Choroid plexus epithelial cell (primary cell): ENCODE measurements around the gene C1QTNF4.

Experiments used
- DNase-seq: peaks from one replicate; pipeline ENCODE4 v3.0.0-alpha.2; 2010; ENCODE audit warnings: low read depth
- H3K4me3 ChIP-seq: 2 replicates; pipeline ENCODE4 v1.5.1; 2011; ENCODE audit warnings: low read depth, mild to moderate bottlenecking, control low read depth, low read length, moderate library complexity
- TF ChIP-seq, protein P1 (sequence below): conservative IDR thresholded peaks from 2 replicates; pipeline ENCODE4 v1.5.1; 2011; ENCODE audit warnings: low read depth, mild to moderate bottlenecking, control low read depth, inconsistent platforms, low read length, moderate library complexity

The C1QTNF4 gene

DNA sequence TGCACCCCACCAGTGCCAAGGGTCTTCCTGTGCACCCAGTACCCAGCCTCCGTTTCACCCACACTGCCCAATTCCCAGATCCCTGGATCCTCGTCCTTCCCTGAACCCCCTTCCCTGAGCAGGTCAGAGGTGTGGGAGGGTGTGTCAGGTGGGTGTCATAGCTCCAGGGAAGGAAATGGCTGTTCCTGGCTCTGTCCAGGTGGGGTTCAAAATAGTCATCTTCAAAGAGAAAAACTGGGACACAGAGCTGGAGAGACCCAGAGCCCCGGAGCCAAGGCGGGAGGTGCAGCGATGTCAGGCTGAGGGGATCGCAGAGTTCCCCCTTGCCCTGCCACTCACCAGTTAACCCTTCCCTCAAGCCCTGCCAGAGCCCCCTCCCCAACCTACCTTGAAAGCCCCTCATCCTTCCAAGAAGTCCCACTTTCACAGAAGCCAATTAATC is 698 bp downstream of the C1QTNF4 start:
- H3K4me3 ChIP-seq, result no peak overlapping the region
- DNase-seq, result no peak
- TF ChIP-seq, protein P1, sequence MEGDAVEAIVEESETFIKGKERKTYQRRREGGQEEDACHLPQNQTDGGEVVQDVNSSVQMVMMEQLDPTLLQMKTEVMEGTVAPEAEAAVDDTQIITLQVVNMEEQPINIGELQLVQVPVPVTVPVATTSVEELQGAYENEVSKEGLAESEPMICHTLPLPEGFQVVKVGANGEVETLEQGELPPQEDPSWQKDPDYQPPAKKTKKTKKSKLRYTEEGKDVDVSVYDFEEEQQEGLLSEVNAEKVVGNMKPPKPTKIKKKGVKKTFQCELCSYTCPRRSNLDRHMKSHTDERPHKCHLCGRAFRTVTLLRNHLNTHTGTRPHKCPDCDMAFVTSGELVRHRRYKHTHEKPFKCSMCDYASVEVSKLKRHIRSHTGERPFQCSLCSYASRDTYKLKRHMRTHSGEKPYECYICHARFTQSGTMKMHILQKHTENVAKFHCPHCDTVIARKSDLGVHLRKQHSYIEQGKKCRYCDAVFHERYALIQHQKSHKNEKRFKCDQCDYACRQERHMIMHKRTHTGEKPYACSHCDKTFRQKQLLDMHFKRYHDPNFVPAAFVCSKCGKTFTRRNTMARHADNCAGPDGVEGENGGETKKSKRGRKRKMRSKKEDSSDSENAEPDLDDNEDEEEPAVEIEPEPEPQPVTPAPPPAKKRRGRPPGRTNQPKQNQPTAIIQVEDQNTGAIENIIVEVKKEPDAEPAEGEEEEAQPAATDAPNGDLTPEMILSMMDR, result no peak

DNA sequence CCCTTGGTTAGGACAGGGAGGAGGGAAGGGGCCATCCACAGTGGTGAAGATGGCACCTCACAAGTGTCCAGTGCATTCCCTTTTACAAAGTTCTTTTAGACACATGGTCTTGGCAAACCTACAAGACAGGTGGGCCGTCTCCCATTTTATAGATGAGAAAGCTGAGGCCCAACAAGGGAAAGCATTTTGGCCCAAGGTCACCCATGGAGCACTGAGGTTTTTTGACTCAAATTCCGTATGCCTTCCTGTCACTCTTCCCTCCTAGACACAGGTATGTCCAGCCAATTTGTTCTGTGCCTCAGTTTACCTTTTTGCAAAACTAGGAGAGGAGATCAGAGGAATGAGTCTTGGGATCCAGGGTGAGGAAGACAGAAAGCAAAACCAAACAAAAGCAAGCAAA is 1.2 kb downstream of the C1QTNF4 start:
- TF ChIP-seq, protein P1, result no peak
- no peak overlapping the region for H3K4me3 ChIP-seq
- DNase-seq, result no peak

DNA sequence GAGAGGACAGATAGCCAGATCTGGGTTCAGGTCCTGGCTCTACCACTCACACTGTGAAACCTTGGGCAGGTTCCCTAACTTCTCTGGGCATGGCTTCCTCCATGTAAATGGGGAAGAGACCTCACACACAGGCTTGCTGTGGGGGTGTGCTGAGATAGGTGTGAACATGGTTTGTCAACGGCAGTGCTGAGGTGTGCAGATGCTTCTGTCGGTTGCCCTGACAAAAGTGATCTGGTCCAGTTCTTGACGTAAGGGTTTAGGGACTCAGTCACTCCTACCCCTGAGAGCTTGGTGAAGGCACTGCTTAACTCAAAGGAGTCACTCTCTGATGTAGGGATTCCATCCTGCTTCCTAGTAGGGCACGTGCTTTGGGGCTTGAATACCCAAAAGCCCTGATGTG is 2.0 kb downstream of the C1QTNF4 start:
- TF ChIP-seq, protein P1, result no peak
- no peak overlapping the region for H3K4me3 ChIP-seq
- no peak for DNase-seq

DNA sequence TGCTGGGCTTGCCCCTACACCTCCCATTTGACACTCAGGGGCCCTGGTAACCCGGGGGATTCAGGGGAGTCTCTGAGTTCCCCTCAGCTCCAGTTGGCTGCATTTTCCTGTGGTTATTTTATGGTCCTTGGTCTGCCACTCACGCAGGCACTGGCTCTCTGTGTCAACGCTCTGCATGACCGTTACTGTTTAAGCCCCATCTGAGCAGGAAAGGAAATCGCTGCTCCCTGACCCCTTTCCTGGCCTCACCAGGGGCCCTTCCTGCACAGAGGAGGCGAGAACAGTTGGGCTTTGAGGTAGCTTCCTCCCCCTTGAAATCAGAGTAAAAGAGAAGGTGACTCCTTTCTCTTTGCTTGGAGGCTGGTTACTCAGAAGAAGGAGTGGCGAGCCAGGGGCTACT is 2.4 kb downstream of the C1QTNF4 start:
- DNase-seq, result no peak
- no peak overlapping the region for H3K4me3 ChIP-seq
- TF ChIP-seq, protein P1, result no peak

DNA sequence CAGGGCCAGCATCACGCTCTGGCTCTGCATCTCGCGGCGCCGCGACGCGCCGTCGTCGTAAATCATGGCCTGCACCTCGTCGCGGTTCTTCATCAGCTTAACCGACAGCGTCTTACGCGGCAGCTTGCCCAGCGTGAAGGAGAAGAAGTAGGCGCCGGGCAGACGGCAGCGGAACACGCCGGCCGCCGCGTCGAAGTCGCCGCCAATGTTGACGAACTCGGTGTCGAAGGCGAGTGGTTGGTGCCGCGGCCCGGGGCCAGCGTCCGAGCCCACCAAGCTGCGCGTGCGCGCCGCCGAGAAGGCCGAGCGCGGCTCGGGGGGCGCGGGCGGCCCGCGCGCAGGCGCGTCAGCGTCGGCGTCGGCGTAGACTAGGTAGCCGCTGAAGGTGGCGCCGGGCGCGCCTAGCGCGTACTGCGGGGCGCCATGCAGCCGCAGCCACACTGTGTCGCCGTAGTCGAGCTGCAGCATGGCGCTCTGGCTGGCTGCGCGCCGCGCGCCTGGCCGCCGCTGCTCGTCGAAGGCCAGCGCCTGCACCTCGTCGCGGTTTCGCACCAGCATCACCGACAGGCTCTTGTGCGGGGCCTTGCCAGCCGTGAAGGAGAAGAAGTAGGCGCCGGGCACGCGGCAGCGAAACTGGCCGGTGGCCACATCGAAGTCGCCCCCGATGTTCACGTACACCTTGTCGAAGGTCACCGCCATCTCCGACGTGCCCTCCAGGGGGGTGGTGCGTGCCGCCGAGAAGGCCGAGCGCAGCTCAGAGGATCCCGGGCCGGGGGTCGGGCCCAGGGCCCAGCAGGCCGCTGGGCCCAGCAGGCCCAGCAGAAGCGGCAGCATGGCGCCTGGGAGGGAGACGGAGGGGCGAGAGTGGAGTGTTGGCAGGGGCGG is 4.0 kb downstream of the C1QTNF4 start:
- peak overlapping the region; percentile 46 for H3K4me3 ChIP-seq
- TF ChIP-seq, protein P1, result no peak
- DNase-seq, result no peak

DNA sequence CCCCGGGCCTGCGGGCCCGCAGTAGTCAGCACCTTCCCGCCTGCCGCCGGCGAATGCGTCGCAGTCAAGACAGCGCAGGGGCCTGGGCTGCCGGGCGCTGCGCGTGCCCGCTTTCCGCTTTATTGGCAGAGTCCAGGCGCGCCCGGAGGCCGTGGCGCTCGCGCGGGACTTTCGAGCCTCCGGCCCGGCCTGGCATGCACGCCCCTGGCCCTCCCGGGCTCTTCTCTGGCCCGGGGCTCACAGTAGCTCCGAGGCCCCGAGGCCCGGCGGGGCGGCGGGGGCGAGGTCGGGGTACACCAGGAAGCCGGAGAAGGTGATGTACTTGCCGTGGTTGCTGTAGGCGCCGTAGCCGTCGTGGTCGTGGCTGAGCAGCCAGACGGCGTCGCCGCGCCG is 4.6 kb downstream of the C1QTNF4 start:
- peak overlapping the region; percentile 46 for H3K4me3 ChIP-seq
- DNase-seq, result no peak

DNA sequence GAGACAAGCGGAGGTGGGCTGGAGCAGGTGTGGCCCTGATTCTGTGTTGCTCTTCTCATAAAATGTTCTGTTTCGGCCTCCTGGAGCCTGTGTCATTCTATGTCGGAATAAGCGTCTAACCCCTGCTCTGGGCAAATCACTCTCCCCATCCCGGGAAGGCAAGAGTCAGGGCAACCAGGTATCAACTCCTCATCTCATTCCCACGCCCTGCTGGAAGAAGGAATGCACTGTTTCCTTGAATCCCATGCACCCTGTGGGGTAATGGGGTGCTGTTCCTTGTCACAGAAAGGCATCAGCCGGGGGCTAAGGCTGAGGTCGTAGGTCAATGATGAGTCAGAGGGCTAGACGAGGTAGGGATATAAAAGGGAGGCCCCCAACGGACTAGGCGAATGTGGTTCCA is 5.1 kb downstream of the C1QTNF4 start:
- H3K4me3 ChIP-seq, result no peak overlapping the region
- DNase-seq, result no peak
- TF ChIP-seq, protein P1, result no peak

More for the DNA sequence above, 4.6 kb downstream of the C1QTNF4 start:
- TF ChIP-seq, protein P1, result no peak
